Measurements from ENCODE around the gene DNAAF1. TPM values are rescaled to one million over a fixed set of nuclear protein-coding genes. Genes with fewer than 3 reads are reported as not detected.

The DNAAF1 gene
- total and polyA plus RNA-seq, 11 donors = 0.15 to 0.38 (median 0.25) TPM; not detected in 6

- TF ChIP-seq POLR2A (IDR thresholded peaks at IDR 0.05) = no peak
- no peak for TF ChIP-seq CTCF (IDR thresholded peaks at IDR 0.05)
- WGBS, 4 donors = 68 to 76% (median 72%) methylated on average over 8 of the region's 8 CpGs
Measured at GRCh38 chr16:84153660-84154214, 8.6 kb downstream of the DNAAF1 start.

GRCh38 chr16:84155226-84155625 is 10.1 kb downstream of the DNAAF1 start:
- Histone ChIP-seq H3K9me3 (no peaks in the 10 kb centered on the region), H3K27ac (no peak overlapping the region), H3K4me1 (no peaks in the 10 kb centered on the region), H3K36me3 (no peaks in the 10 kb centered on the region), H3K27me3 (peaks cover 0 to 17% (median 4%) of the 10 kb centered on the region in 9 donors), H3K4me3 (no peak overlapping the region)
- DNase-seq (no peak), ATAC-seq (no peak)
- 94 to 97% (median 96%) methylated on average over 4 of the region's 4 CpGs for WGBS, 4 donors
- no peak for TF ChIP-seq POLR2A (IDR thresholded peaks at IDR 0.05)
- no peak for TF ChIP-seq CTCF (IDR thresholded peaks at IDR 0.05)
- intact Hi-C loops (cut with DNase I) = no loop called here

More at GRCh38 chr16:84153660-84154214, 8.6 kb downstream of the DNAAF1 start:
- peaks cover 0 to 16% (median 0%) of the 10 kb centered on the region in 9 donors for H3K27me3 ChIP-seq
- DNase-seq (no peak), ATAC-seq (no peak)
- intact Hi-C loops (cut with DNase I) = no loop called here
- H3K4me1 ChIP-seq = no peaks in the 10 kb centered on the region
- no peaks in the 10 kb centered on the region for H3K9me3 ChIP-seq
- no peaks in the 10 kb centered on the region for H3K36me3 ChIP-seq
- no peak overlapping the region for H3K4me3 ChIP-seq
- H3K27ac ChIP-seq = no peak overlapping the region

- Histone ChIP-seq H3K4me1 (no peaks in the 10 kb centered on the region), H3K36me3 (no peaks in the 10 kb centered on the region), H3K4me3 (no peak overlapping the region), H3K27me3 (peaks cover 0 to 16% (median 4%) of the 10 kb centered on the region in 9 donors), H3K9me3 (no peaks in the 10 kb centered on the region), H3K27ac (no peak overlapping the region)
- intact Hi-C loops (cut with DNase I) = no loop called here
- ATAC-seq = no peak
- WGBS, 4 donors = 87 to 90% (median 89%) methylated on average over 6 of the region's 6 CpGs
- TF ChIP-seq CTCF (IDR thresholded peaks at IDR 0.05) (no peak), POLR2A (IDR thresholded peaks at IDR 0.05) (no peak)
- no peak for DNase-seq
Measured at GRCh38 chr16:84155771-84156170, 10.7 kb downstream of the DNAAF1 start.

GRCh38 chr16:84156342-84156784 is 11.3 kb downstream of the DNAAF1 start:
- no peak overlapping the region for H3K27ac ChIP-seq
- H3K36me3 ChIP-seq = no peaks in the 10 kb centered on the region
- peaks cover 0 to 16% (median 4%) of the 10 kb centered on the region in 9 donors for H3K27me3 ChIP-seq
- H3K9me3 ChIP-seq = no peaks in the 10 kb centered on the region
- ATAC-seq (no peak), DNase-seq (no peak)
- peak in 2 of 12 donors; percentile 9 for TF ChIP-seq CTCF (IDR thresholded peaks at IDR 0.05)
- no peak for TF ChIP-seq POLR2A (IDR thresholded peaks at IDR 0.05)
- WGBS, 4 donors = 64 to 73% (median 68%) methylated on average over 5 of the region's 5 CpGs
- intact Hi-C loops (cut with DNase I) = no loop called here
- H3K4me3 ChIP-seq = no peak overlapping the region
- no peaks in the 10 kb centered on the region for H3K4me1 ChIP-seq

Data from heart left ventricle (tissue), 16 donors.